Head of caudate nucleus (tissue), 42 donors: ENCODE data around the gene OTOP3.
A peak's percentile ranks its signal among the peaks of the same experiment; 100 is the strongest.
"Not testable (repeated sequence)": the region's sequence is repeated elsewhere in the genome, so short reads cannot be mapped to it uniquely, and the experiment has no call there.

Experiments
- DNase-seq, 42 donors: peaks; one replicate each; pipeline versions ENCODE4 v3.0.0 to v3.0.0-alpha.2; 2020 to 2021; ENCODE audit warnings: mixed read lengths in 7 of 42
- intact Hi-C: fragments of 100-400 bp; cut with DNase I; formaldehyde crosslinking; loops from one replicate; pipeline ENCODE4 v1.15.0; 2022

OTOP3 gene, protein sequence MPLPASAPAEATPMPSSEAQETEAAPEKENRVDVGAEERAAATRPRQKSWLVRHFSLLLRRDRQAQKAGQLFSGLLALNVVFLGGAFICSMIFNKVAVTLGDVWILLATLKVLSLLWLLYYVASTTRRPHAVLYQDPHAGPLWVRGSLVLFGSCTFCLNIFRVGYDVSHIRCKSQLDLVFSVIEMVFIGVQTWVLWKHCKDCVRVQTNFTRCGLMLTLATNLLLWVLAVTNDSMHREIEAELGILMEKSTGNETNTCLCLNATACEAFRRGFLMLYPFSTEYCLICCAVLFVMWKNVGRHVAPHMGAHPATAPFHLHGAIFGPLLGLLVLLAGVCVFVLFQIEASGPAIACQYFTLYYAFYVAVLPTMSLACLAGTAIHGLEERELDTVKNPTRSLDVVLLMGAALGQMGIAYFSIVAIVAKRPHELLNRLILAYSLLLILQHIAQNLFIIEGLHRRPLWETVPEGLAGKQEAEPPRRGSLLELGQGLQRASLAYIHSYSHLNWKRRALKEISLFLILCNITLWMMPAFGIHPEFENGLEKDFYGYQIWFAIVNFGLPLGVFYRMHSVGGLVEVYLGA

DNA sequence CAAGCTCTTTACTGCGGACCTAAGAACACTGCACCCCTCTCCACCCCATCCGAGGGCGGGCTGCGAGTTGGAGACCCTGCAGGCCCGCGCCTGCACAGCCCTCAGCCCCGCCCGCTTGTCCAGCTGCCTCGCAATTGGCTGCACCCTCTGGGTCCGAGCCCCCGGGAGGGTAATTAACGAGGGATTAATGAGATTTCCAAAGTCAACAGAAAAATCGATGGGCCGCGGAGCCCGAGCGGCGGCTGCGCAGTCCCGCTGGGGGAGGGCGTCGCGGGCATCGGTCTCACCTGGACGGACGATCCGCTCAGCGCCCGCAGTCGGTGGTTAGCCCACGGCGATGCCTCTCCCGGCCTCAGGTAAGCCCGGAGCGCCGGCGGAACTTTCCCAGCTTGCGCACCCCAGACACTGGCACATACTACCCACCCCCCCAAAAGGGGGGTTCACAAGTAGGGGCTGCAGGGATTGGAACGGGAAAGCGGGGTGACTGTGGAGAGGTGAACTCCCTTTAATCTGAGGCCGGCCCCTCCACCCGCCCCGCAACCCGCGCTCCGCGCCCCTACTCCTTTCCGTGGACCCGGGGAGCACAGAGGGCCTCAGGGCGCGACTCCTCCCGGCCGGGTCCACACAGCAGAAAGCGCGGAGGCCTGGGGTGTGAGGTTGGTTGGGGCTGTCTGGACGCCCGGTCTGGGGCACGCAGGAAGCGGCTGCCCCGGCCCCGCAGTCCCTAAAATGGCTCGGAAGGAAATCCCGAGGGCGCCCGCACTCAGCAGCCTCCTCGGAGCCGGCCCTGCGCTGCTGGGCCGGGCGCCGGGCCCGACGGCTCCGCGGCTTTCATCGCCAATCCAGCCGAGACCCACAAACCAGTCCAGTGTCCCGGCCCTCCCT, at the start of gene OTOP3:
OTOP3 (plus strand) TSS at position 314 of the 885 bp plus-strand sequence; CDS start at position 338, 24 bp downstream.
- intact Hi-C loops: no loop called here
- no peak for DNase-seq

DNA sequence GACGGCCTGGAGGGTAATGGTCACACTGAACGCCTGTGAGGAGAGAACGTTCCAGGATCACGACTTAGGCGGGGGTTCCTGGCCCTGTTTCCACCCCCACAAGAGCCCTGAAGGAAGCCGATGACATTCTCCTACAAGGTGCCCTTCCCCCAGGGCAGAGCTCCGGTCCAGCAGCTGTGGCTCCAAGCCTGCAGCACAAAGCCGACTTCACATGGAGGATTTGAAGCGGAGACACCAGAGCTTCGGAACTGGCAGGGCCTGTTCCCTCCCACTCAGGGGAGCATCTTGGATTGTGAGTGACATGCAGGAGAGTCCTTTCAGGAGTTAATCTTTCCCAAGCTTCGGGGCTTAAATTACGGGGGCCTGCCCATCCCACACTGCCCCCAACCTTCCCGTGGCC, 47.2 kb upstream of the OTOP3 start:
- intact Hi-C loops: no loop called here
- no peak for DNase-seq

DNA sequence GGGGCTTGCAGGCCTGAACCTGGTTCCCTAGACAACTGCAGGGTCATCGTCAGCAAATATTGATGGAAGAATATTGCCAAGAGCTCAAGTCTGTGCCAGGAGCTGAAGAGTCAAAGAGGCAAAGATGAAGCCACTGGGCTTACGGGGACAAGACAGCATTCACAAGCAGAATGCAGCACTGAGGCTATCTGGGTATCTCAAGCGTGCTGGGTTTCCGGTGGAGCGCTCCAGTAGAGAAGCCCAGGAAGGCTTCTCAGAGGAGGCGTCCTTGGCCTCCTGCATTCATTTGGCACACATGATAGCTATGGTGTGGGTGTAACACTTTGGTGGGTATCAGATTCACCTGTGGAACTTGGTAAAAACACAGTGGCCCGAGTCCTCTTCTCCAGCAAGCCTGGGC, 45.1 kb upstream of the OTOP3 start:
- intact Hi-C loops: no loop called here
- no peak for DNase-seq

DNA sequence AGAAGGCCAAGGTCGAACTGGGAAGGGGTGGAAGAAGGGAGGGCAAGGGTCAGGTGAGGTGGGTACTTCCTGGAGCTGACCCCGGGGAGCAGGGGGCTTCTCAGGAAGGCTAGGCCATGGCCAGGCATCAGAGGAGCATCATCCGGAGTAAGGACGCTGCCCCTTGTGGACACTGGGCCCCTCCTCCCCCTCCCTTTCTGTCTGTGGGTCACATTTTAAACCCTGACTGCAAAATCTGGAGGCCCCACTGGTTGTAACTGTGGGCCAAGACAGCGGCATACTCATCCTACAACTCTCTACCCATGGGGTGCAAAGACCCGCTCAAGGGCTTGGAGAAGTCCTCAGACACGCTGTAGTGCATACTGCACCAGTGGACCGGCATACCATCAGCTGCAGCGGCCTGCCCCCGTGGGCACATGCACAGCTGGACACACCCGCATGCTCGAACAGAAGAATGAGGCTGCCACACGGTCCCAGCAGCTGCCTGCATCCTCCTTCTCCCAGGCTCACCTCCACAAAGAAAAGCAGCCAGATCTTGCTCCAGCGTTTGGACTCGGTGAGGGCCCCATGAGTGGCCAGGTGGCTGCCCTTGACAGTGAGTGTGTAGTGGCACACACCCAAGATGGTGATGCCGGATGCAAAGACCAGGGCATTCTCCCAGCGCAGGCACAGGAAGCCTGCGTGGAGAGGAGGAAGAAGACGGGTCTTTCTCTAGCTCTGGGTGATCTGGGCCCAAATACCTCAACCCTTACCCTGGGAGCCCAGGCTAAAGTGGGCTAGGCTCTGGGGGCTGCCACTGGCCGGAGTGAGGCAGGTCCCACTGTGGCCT, 43.5 kb upstream of the OTOP3 start:
- intact Hi-C loops: no loop called here
- DNase-seq: no peak

DNA sequence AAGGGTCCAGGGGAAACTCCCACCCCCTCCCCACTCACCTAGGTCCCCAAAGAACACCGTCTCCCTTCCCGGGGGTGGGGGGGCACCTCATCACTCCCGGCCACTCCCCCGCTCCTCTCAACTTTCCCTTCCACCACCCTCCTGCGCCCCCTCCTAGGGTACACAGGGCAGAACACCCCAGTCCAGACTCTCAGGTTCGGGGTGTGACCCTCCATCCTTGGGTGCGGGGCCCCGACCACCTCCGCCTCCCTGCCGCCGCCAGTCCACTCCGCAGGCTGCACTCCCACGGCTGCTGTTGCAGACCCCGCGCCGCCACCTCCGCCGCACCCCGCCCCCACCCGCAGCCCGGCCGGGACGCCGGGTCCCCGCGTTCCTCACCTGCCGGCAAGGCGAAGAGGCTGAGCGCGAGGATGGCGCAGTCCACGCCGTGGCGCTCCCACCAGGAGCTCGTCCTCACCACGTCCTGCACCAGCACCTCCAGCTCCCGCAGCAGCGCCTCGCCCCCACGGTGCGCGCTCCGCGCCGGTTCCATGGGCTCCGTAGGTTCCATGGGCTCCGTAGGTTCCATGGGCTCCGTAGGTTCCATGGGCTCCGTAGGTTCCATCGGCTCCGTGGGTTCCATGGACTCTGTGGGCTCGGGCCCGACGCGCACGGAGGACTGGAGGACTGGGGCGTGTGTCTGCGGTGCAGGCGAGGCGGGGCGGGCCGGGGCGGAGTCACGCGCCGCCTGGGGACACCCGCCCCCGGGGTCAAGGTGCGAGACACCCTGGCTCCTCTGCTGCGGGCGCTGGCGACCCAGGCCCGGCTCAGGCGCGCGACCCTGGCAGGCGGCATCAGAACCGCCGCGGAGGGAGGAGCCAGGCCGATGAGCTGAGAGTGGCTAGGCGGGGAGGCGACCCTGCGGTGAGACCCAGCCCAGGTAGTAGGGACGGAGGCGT, 42.5 kb upstream of the OTOP3 start, which contains the start of gene FADS6:
FADS6 (minus strand) TSS at position 660 of the 938 bp plus-strand sequence; CDS start at position 622, 38 bp downstream.
- intact Hi-C loops: no loop called here

DNA sequence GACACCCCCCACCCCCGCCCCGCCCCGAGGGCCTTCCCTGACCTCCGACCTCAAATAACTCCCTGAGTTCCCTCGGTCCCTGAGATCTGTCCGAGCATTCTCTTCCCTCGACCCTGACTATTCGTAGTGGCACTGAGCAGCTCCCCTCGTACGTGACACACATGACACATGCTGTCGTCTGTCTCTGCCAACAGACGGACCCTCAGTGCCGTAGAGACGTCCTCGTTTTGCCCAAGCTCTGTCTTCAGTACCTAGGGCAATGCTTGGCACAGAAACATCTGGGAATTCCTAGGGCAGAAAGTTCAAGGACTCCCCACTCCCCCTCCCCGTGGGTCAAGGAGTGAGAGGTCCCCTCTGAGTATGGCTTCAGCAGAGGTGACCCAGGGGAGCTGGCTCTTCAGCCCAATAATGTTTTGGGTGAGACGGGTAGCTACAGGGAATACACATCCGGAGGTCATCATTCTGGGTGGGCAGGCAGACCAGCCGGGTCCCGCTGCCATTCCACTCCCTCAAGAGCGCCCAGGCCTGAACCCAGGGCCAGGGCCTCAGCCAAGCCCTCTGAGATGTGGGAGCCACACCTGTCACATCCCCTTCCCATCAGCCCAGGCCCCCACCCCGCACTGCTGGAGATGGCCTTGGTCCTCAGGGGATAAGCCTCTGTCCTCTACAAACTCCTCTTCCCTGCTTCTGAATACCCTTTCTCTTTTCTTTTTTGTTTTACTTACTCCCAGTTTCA, 41.6 kb upstream of the OTOP3 start:
- intact Hi-C loops: no loop called here
- DNase-seq: no peak

More for the DNA sequence above, 42.5 kb upstream of the OTOP3 start, which contains the start of gene FADS6:
- peak in 30 of 42 donors; percentile 10 to 58 (median 42) for DNase-seq

DNA sequence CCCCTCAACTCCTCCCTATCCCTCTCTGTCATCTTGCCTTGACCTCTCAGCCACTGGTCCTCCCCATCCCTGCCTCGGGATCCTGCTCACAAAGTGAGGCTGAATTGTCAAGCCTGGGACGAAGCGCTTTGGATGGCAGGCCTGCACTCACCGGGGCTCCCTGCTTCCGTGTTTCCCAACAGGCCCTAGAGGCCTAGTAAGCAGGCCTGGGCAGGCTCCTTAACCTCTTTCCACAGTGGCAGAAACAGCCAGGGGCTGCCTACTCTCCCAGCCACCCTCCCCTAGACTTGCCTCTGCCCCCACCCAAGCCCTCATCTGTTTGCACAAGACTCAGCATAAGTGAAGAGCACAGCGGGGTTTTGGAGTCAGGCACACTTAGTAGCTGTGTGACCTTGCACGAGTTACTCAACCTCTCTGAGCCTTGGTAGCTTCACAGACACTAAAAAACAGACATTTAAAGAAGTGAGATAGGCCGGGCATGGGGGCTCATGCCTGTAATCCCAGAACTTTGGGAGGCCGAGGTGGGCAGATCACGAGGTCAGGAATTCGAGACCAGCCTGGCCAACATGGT, 37.2 kb upstream of the OTOP3 start:
- intact Hi-C loops: no loop called here
- no peak for DNase-seq

DNA sequence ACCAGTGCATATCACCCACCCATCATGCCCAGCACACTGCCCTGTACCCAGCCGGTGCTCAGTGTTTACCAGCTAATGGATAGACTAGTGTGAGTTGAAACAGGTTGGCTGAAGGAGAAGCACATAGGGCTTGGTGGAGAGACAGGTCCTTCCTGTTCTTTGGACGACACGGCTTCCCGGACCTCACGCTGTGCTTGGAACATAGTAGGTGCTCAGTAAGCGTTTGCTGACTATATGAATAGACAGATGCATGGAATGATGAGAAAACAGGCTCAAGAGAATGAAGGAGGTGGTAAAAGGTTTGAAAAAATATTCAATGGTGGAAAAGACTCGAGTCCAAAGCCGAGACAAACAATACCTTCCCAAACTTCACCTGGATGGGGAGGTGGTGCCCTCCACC, 35.5 kb upstream of the OTOP3 start:
- DNase-seq: no peak
- intact Hi-C loops: no loop called here

DNA sequence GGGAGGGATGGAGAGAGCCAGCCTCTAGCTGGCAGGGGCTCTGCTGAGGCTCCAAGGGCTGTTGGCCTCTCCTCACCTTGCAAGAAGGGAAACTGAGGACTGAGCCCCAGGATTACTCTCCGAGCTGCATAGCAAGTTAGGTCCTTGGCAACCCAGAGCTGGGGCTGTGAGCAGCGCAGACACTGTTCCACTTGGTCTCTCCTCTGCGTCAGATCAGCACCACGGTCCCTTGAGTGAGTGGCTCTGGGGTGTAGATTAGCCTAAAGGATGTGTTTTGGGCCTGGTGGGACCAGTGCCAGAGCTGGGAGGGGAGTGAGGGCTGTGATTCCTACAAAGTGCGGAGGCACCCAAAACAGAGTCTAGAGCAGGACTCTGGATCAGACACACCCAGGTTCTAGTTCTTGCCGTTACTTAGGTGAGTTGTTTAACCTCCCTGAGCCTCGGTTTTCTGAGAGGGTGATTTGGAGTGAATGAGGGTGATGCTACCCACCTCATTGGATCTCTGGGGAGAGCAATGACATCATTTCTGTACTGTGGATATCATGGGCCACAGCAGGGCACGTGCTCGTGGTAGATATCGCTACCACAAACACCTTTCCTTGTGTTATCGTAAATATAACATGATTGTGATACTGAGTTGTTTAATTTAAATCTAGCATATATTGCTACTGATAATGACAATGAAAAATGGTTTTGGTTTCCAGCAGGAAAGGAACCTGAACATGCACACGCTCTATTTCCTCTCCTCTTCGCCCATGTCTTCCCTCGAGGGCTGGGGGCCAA, 34.2 kb upstream of the OTOP3 start:
- intact Hi-C loops: no loop called here
- no peak for DNase-seq

DNA sequence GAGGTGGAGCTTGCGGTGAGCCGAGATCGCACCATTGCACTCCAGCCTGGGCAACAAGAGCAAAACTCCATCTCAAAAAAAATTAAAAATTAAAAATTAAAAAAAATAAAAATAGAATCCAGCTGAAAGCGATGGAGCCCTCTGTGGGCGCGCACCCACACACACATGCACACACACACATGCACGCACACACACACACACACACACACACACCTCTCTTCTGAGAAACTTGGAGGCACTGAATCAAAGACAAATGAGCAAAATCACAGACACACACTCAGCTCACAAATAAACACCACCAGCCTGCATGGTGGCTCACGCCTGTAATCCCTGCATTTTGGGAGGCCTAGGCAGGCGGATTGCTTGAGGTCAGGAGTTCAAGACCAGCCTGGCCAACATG, 32.7 kb upstream of the OTOP3 start:
- intact Hi-C loops: no loop called here
- DNase-seq: no peak

DNA sequence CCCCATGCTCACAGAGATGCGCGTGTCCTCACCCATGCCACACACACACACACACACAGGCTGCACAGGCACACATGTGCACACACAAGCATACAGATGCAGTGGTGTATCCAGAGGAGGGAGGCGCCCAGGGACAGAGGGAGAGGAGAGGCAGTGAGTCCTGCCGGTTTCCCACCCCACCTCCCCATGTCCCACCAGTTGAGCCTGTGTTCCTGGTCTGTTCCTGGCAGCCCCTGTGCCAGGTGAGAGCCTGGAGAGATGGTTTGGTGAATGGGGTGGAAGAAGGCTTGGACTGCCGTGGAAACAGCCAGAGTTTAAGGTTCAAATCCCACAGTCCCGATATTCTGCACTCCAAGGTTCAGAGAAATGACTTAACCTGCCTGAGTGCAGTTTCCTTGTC, 32.0 kb upstream of the OTOP3 start:
- DNase-seq: no peak
- intact Hi-C loops: no loop called here

DNA sequence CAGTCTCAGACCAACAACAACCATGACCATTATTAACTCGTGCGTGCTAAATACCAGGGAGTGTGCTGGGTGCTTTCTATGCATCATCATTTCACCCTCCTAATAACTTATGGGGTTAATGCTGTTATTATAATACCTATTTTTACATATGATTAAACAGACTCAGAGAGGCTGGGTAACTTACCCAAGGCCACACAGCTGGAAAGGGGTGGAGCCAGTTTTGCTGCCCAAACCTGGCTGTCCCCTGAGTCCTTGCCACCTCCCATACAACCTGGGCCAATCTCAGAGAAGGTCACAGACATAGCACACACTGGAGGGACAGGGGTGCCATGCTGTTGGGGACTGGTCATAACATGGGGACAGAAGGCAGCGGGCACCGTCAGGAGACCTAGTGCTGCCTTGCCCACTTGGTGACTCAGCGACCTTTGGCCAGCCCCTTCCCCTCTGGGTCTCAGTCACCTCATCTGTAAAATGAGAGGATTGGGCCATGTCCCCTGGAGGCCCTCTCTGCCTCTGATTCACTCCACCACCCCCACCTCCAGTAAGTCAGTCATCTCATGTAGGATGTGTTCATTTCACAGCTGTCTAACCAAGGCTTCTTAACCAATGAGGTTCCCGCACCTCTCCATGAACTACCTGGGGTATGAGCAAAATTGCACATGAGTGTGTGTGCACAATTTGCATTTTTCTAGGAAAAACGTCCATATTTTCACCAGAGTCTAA, 30.9 kb upstream of the OTOP3 start:
- intact Hi-C loops: no loop called here
- peak in 5 of 42 donors; percentile 29 to 45 (median 39) for DNase-seq

DNA sequence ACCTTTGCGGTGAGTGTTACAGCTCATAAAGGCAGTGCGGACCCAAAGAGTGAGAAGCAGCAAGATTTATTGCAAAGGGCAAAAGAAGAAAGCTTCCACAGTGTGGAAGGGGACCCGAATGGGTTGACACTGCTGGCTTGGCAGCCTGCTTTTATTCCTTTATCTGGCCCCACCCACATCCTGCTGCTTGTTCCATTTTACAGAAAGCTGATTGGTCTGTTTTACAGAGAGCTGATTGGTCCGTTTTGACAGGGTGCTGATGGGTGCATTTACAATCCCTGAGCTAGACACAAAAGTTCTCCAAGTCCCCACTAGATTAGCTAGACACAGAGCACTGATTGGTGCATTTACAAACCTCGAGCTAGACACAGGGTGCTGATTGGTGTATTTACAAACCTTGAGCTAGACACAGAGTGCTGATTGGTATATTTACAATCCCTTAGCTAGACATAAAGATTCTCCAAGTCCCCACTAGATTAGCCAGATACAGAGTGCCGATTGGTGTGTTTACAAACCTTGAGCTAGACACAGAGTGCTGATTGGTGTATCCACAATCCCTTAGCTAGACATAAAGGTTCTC, 29.4 kb upstream of the OTOP3 start:
- intact Hi-C loops, DNase-seq: not testable (repeated sequence)

DNA sequence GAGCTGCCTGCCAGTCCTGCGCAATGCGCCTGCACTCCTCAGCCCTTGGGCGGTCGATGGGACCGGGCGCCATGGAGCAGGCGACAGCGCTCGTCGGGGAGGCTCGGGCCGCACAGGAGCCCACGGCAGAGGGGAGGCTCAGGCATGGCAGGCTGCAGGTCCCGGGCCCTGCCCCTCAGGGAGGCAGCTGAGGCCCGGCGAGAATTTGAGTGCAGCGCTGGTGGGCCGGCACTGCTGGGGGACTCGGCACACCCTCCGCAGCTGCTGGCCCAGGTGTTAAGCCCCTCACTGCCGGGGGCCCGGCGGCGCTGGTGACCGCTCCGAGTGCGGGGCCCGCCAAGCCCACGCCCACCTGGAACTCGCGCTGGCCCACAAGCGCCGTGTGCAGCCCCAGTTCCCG, 28.7 kb upstream of the OTOP3 start:
- no peak for DNase-seq
- intact Hi-C loops: no loop called here

DNA sequence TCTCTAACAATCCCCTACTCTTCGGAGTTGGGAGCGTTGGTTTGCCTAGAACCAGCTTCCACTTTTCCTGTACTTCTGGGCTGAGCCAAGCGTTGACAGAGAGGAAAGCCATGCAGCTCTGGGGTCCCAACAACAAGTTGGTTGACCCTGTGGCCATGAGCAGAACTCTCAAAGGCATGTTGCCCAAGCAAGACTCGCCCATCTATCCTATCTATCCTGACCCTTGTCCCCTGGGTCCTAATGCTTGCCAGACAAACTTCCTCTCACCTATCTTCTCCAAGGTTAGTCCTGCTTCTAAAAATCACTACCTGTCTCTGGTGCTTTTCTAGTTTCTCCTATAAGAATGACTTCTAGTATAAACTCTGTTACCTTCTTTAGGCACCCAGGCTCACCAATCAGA, 26.6 kb upstream of the OTOP3 start:
- intact Hi-C loops: not testable (repeated sequence)

More for the DNA sequence above, 26.6 kb upstream of the OTOP3 start:
- not testable (repeated sequence) for DNase-seq
